ENCODE data around the gene BDH1.

DNA sequence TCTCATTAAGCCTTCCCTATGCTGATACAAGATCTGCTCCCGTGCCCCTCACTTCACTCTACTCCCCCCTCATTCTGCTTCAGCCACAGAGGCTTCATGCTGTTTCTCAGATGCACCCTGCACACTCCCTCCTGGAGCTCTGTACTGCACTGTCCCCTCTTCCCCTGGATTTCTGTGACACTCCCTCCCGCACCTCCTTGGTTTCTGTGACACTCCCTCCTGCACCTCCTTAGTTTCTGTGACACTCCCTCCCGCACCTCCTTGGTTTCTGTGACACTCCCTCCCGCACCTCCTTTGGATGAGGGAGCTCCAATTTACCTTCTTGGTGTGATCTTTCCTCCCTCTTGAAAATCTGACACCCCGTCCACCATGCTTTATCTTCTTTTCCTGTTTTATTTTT, 28.2 kb downstream of the BDH1 start:
- TF ChIP-seq ZNF670 (CRISPR knock-in tag; IDR thresholded peaks at IDR 0.05; ENCODE audit: borderline replicate concordance): no peak
- TF ChIP-seq, protein P1, sequence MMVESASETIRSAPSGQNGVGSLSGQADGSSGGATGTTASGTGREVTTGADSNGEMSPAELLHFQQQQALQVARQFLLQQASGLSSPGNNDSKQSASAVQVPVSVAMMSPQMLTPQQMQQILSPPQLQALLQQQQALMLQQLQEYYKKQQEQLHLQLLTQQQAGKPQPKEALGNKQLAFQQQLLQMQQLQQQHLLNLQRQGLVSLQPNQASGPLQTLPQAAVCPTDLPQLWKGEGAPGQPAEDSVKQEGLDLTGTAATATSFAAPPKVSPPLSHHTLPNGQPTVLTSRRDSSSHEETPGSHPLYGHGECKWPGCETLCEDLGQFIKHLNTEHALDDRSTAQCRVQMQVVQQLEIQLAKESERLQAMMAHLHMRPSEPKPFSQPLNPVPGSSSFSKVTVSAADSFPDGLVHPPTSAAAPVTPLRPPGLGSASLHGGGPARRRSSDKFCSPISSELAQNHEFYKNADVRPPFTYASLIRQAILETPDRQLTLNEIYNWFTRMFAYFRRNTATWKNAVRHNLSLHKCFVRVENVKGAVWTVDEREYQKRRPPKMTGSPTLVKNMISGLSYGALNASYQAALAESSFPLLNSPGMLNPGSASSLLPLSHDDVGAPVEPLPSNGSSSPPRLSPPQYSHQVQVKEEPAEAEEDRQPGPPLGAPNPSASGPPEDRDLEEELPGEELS (CRISPR knock-in tag; IDR thresholded peaks at IDR 0.05): no peak
- no peak for TF ChIP-seq POLR2AphosphoS5 (IDR thresholded peaks at IDR 0.05; ENCODE audit: low read depth, low read length)
- no peak for TF ChIP-seq MED1 (CRISPR knock-in tag; IDR thresholded peaks at IDR 0.05)
- no peak for TF ChIP-seq POLR2A (IDR thresholded peaks at IDR 0.05; ENCODE audit: insufficient read depth in 1 of 2, low read depth in 2 of 2, low read length in 2 of 2)
- no peak for TF ChIP-seq ZNF138 (CRISPR knock-in tag; IDR thresholded peaks at IDR 0.05; ENCODE audit: low read depth)
- no peak for TF ChIP-seq NFRKB (IDR thresholded peaks at IDR 0.05)
- TF ChIP-seq TCF12 (IDR thresholded peaks at IDR 0.05): no peak
- TF ChIP-seq TCF12 (CRISPR knock-in tag; IDR thresholded peaks at IDR 0.05): no peak
- no peak for TF ChIP-seq ZNF766 (CRISPR knock-in tag; IDR thresholded peaks at IDR 0.05; ENCODE audit: borderline replicate concordance)
- TF ChIP-seq ZHX1 (CRISPR knock-in tag; IDR thresholded peaks at IDR 0.05; ENCODE audit: low read depth): no peak
- TF ChIP-seq BCL6 (CRISPR knock-in tag; IDR thresholded peaks at IDR 0.05): no peak
- no peak for TF ChIP-seq JUND (CRISPR knock-in tag; IDR thresholded peaks at IDR 0.05)
